K562 (cell line): ENCODE results near the gene METRN. TPM values are rescaled to one million over a fixed set of nuclear protein-coding genes. Genes with fewer than 3 reads are reported as not detected.

Experiments
- CAMTA2 ChIP-seq: fragments of 250-450 bp; sonication (Bioruptor Pico); conservative IDR thresholded peaks from 2 replicates; pipeline ENCODE4 v1.5.1; 2022
- CHD4 ChIP-seq: fragments of 200-600 bp; sonication (generic); IDR thresholded peaks from 3 replicates; pipeline ENCODE4 v1.6.1; 2012; ENCODE audit warnings: low read depth, mild to moderate bottlenecking, mixed read lengths, low read length, inconsistent platforms; ENCODE audit not compliant: insufficient read depth, insufficient replicate concordance, poor library complexity, severe bottlenecking
- E2F3 ChIP-seq: fragments of 250-450 bp; sonication (Bioruptor Pico); IDR thresholded peaks from 2 replicates; pipeline ENCODE4 v1.4.0; 2020; ENCODE audit warnings: mild to moderate bottlenecking
- EP400 ChIP-seq: fragments of 450-650 bp; IDR thresholded peaks from 2 replicates; pipeline ENCODE4 v1.6.1; 2017; ENCODE audit warnings: antibody characterized with exemption, mild to moderate bottlenecking, moderate library complexity
- HMGN3 ChIP-seq: IDR thresholded peaks from 2 replicates; pipeline ENCODE4 v1.6.1; 2011; ENCODE audit warnings: borderline replicate concordance, low read depth, mild to moderate bottlenecking, mixed read lengths, low read length; ENCODE audit not compliant: insufficient read length; ENCODE audit errors: extremely low read depth
- IRF2 ChIP-seq: sonication (generic); formaldehyde crosslinking; IDR thresholded peaks from 2 replicates; pipeline ENCODE4 v1.8.1; 2022; ENCODE audit warnings: mild to moderate bottlenecking, missing genetic modification reagents
- KAT2B ChIP-seq: IDR thresholded peaks from one replicate; pipeline ENCODE4 v1.6.1; 2012; ENCODE audit warnings: low read depth, mild to moderate bottlenecking, control low read depth, inconsistent platforms, low read length, moderate library complexity
- MIER1 ChIP-seq: fragments of 450-650 bp; IDR thresholded peaks from 2 replicates; pipeline ENCODE4 v1.6.1; 2016; ENCODE audit warnings: antibody characterized with exemption, mild to moderate bottlenecking, low read depth
- NCOR1 ChIP-seq: fragments of 450-650 bp; IDR thresholded peaks from 2 replicates; pipeline ENCODE4 v1.6.1; 2016; ENCODE audit warnings: mild to moderate bottlenecking, moderate library complexity
- RAD51 ChIP-seq: fragments of 450-650 bp; IDR thresholded peaks from 2 replicates; pipeline ENCODE4 v1.7.1; 2016; ENCODE audit warnings: low read depth, mild to moderate bottlenecking, borderline replicate concordance
- SRSF7 ChIP-seq: fragments of 200-400 bp; formaldehyde crosslinking; optimal IDR thresholded peaks from 2 replicates; pipeline ENCODE3; 2017; ENCODE audit warnings: mild to moderate bottlenecking, low read depth, low read length
- TBL1XR1 ChIP-seq, 2 experiments: IDR thresholded peaks; 2 replicates each; pipeline ENCODE4 v1.6.1; 2012; ENCODE audit warnings: improper control_type of control experiment in 2 of 2, low read length in 2 of 2, mild to moderate bottlenecking in 1 of 2
- TCF3 ChIP-seq: sonication (generic); formaldehyde crosslinking; IDR thresholded peaks from 2 replicates; pipeline ENCODE4 v1.4.0; 2020; ENCODE audit warnings: mild to moderate bottlenecking, missing genetic modification reagents
- ZFPM2 ChIP-seq: fragments of 250-450 bp; sonication (Bioruptor Pico); IDR thresholded peaks from 2 replicates; pipeline ENCODE4 v1.5.1; 2022; ENCODE audit warnings: mild to moderate bottlenecking
- ZNF436 ChIP-seq: fragments of 250-450, 450-650 bp; sonication (Bioruptor Pico); formaldehyde crosslinking; IDR thresholded peaks from 2 replicates; pipeline ENCODE4 v1.7.0; 2020; ENCODE audit warnings: mild to moderate bottlenecking
- ZNF561 ChIP-seq: fragments of 450-650 bp; formaldehyde crosslinking; conservative IDR thresholded peaks from 2 replicates; pipeline ENCODE4 v1.4.0; 2020; ENCODE audit warnings: mild to moderate bottlenecking, moderate library complexity
- polyA plus RNA-seq, 8 experiments: library from polyadenylated mRNA; depleted of rRNA in 4 of 8; stranded (reverse) in 5 of 8; unstranded in 3 of 8; fragments of >200 nt; fragmentation: Nextera tagmentation in 2 of 8; fragmentation: Illumina TruSeq in 1 of 8; extraction: Ambion mirVana in 2 of 8; extraction: Trizol in 1 of 8; gene quantifications; 2 replicates each; pipeline versions ENCODE4 v1.2.1 to v1.2.3, GENCODE V29; 2011 to 2014; ENCODE audit warnings: inconsistent platforms in 1 of 8, missing spikeins in 1 of 8
- total RNA-seq, 7 experiments: library from RNA; depleted of rRNA in 6 of 7; stranded (reverse); fragments of >200 nt in 6 of 7; fragmentation: Illumina TruSeq in 2 of 7; extraction: Trizol in 2 of 7; gene quantifications; 2 replicates each; pipeline versions ENCODE4 v1.2.1 to v1.2.3, GENCODE V29; 2011 to 2021; ENCODE audit warnings: low replicate concordance in 1 of 7
- TF ChIP-seq, protein P1 (sequence below), 2 experiments: fragments of 450-650 bp in 1 of 2; sonication (generic) in 1 of 2; formaldehyde crosslinking in 1 of 2; IDR thresholded peaks; 2 replicates each; pipeline versions ENCODE4 v1.7.1 to v1.9.0; 2016 to 2022; ENCODE audit warnings: inconsistent platforms in 1 of 2, mild to moderate bottlenecking in 1 of 2, missing genetic modification reagents in 1 of 2
- TF ChIP-seq, protein P2 (sequence below): IDR thresholded peaks from 2 replicates; pipeline ENCODE4 v1.6.1; 2016; ENCODE audit warnings: missing genetic modification characterization, missing compliant biosample characterization

Gene METRN
- total and polyA plus RNA-seq, 9 of the 15 experiments (the other 6 are each of a cell fraction or from before 2014, with no cell fraction given) = 0.20 to 89.8 (median 15.4) TPM

DNA sequence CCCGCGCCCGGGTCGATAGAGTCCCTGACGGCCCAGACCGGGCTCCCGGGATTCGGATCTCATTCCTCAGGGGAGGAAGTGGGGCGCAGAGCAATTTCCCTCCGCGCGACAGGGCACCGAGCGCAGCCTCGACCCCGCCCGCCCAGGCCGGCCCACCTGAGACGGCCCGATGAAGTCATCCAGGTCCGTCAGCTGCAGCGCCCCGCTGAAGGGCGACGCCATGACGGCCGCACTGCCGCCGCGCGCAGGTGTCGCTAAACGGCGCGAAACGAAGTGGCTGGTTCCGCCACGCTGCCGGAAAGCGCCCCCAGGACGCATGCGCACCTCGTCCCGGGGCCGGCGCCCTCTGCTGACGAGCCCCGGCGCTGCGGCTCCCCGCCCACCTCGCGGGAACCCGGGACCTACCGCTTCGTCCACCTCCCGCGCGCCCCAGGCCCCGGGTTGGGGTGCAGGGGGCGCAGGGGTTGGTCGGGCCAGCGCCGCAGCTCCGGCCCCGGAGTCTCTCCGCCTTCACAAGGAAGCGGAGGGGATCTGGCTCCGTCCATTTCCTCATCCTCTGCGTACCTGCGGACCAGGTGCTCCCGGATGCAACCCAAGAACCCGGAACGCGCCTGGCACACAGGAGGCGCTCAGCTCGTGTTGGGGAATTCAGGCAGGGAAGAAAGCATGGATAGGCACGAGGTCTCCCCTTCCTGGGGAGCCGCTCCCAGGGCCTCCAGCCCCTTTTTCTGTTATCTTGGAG is 26.0 kb downstream of the METRN start, which contains the start of gene CIAO3 (continued):
- TF ChIP-seq, protein P1, sequence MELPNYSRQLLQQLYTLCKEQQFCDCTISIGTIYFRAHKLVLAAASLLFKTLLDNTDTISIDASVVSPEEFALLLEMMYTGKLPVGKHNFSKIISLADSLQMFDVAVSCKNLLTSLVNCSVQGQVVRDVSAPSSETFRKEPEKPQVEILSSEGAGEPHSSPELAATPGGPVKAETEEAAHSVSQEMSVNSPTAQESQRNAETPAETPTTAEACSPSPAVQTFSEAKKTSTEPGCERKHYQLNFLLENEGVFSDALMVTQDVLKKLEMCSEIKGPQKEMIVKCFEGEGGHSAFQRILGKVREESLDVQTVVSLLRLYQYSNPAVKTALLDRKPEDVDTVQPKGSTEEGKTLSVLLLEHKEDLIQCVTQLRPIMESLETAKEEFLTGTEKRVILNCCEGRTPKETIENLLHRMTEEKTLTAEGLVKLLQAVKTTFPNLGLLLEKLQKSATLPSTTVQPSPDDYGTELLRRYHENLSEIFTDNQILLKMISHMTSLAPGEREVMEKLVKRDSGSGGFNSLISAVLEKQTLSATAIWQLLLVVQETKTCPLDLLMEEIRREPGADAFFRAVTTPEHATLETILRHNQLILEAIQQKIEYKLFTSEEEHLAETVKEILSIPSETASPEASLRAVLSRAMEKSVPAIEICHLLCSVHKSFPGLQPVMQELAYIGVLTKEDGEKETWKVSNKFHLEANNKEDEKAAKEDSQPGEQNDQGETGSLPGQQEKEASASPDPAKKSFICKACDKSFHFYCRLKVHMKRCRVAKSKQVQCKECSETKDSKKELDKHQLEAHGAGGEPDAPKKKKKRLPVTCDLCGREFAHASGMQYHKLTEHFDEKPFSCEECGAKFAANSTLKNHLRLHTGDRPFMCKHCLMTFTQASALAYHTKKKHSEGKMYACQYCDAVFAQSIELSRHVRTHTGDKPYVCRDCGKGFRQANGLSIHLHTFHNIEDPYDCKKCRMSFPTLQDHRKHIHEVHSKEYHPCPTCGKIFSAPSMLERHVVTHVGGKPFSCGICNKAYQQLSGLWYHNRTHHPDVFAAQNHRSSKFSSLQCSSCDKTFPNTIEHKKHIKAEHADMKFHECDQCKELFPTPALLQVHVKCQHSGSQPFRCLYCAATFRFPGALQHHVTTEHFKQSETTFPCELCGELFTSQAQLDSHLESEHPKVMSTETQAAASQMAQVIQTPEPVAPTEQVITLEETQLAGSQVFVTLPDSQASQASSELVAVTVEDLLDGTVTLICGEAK (IDR thresholded peaks at IDR 0.05) = peak; percentile 42; the same call in 1 of the 2 replicates
- TF ChIP-seq, protein P1 (CRISPR knock-in tag; IDR thresholded peaks at IDR 0.05) = no peak
- no peak for TF ChIP-seq ZNF436 (CRISPR knock-in tag)
- TF ChIP-seq SRSF7 = no peak
- peak; percentile 28; the same call in 1 of the 2 replicates for TF ChIP-seq NCOR1
- TF ChIP-seq TBL1XR1 (IDR thresholded peaks at IDR 0.05; ENCODE audit: low read length in 2 of 2) = no peak; a peak in 1 of 4 replicates
- TF ChIP-seq CHD4 = no peak
- TF ChIP-seq, protein P2, sequence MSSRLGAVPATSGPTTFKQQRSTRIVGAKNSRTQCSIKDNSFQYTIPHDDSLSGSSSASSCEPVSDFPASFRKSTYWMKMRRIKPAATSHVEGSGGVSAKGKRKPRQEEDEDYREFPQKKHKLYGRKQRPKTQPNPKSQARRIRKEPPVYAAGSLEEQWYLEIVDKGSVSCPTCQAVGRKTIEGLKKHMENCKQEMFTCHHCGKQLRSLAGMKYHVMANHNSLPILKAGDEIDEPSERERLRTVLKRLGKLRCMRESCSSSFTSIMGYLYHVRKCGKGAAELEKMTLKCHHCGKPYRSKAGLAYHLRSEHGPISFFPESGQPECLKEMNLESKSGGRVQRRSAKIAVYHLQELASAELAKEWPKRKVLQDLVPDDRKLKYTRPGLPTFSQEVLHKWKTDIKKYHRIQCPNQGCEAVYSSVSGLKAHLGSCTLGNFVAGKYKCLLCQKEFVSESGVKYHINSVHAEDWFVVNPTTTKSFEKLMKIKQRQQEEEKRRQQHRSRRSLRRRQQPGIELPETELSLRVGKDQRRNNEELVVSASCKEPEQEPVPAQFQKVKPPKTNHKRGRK (tag) = no peak
- TF ChIP-seq MIER1 = no peak
- 0 out of 2 replicates have a peak, but pooled peaks have one; percentile 65 for TF ChIP-seq E2F3
- TF ChIP-seq HMGN3 = peak; percentile 91
- TF ChIP-seq TCF3 (CRISPR knock-in tag) = no peak
- peak; percentile 48 for TF ChIP-seq KAT2B
- no peak for TF ChIP-seq RAD51
- TF ChIP-seq IRF2 (CRISPR knock-in tag) = no peak
- TF ChIP-seq ZNF561 (CRISPR knock-in tag) = no peak
- TF ChIP-seq CAMTA2 (CRISPR knock-in tag) = no peak
- TF ChIP-seq EP400 = peak; percentile 71; the same call in 1 of the 2 replicates
- no peak for TF ChIP-seq ZFPM2 (CRISPR knock-in tag)
